Panc1 (cell line): ENCODE data around the gene BACE2. TPM values are rescaled to one million over a fixed set of nuclear protein-coding genes. Genes with fewer than 3 reads are reported as not detected.

Experiments used
- ATAC-seq: fragments of 200-7000 bp; cut with Tn5 transposase; 2 replicates; pipeline ENCODE4 v1.9.1; 2020; ENCODE audit warnings: mild to moderate bottlenecking, moderate library complexity
- BruUV-seq: library from RNA; stranded (reverse); fragments of 400-500 nt; replicated peaks from 2 replicates; lab custom pipeline; 2021; lab: Mats Ljungman, UMichigan
- CTCF ChIA-PET: fragments of 300-600 bp; sonication (Branson Sonifier 250); formaldehyde crosslinking; loops from one replicate; lab custom pipeline; 2022; ENCODE audit warnings: antibody characterized with exemption; lab: Charles Lee
- POLR2A ChIA-PET: fragments of 300-600 bp; sonication (Branson Sonifier 250); formaldehyde crosslinking; loops from one replicate; lab custom pipeline; 2022; ENCODE audit warnings: antibody characterized with exemption; lab: Charles Lee
- DNase-seq: peaks from one replicate; pipeline ENCODE4 v3.0.0-alpha.2; 2010; ENCODE audit warnings: low read depth, low spot score
- H3K27ac ChIP-seq: 2 replicates; pipeline ENCODE4 v1.5.1; 2011; ENCODE audit warnings: mild to moderate bottlenecking, low read length, inconsistent platforms
- H3K27me3 ChIP-seq: fragments of 200-500 bp; sonication (Bioruptor generic); 2 replicates; pipeline ENCODE4 v1.6.0; 2014; ENCODE audit warnings: low read length, inconsistent platforms; ENCODE audit not compliant: control insufficient read depth, insufficient read depth
- H3K36me3 ChIP-seq: fragments of 200-500 bp; sonication (Bioruptor generic); 2 replicates; pipeline ENCODE4 v1.5.1; 2014; ENCODE audit warnings: inconsistent platforms, mild to moderate bottlenecking, low read length, moderate library complexity; ENCODE audit not compliant: control insufficient read depth, insufficient read depth
- H3K4me1 ChIP-seq: 2 replicates; pipeline ENCODE4 v1.5.1; 2011; ENCODE audit warnings: inconsistent platforms, mild to moderate bottlenecking, low read length, moderate library complexity; ENCODE audit not compliant: control insufficient read depth, insufficient read depth
- H3K4me3 ChIP-seq, 2 experiments: 2 replicates each; pipeline ENCODE4 v1.5.1; 2011 to 2012; ENCODE audit warnings: low read depth in 2 of 2, low read length in 2 of 2, mild to moderate bottlenecking in 2 of 2, inconsistent platforms in 1 of 2, moderate library complexity in 1 of 2
- H3K9me3 ChIP-seq: fragments of 200-500 bp; sonication (Bioruptor generic); 2 replicates; pipeline ENCODE4 v1.5.1; 2014; ENCODE audit warnings: low read depth, mild to moderate bottlenecking, inconsistent platforms, low read length, moderate library complexity; ENCODE audit not compliant: control insufficient read depth, insufficient read depth
- POLR2AphosphoS5 ChIP-seq: IDR thresholded peaks from 2 replicates; pipeline ENCODE4 v1.6.1; 2012; ENCODE audit warnings: mild to moderate bottlenecking, low read depth, low read length, moderate library complexity
- SIN3A ChIP-seq: IDR thresholded peaks from 2 replicates; pipeline ENCODE4 v1.6.1; 2012; ENCODE audit warnings: low read depth, mild to moderate bottlenecking, low read length, moderate library complexity, borderline replicate concordance; ENCODE audit not compliant: insufficient read depth
- TCF7L2 ChIP-seq: IDR thresholded peaks from 2 replicates; pipeline ENCODE4 v1.6.1; 2011; ENCODE audit warnings: mild to moderate bottlenecking, low read depth, low read length, inconsistent platforms
- in situ Hi-C: cut with HindIII; loops from 2 replicates; pipeline ENCODE4 v1.10.0; 2016; ENCODE audit warnings: low sequenced_read_pairs, low pct_unique_long_range_greater_than_20kb
- intact Hi-C: fragments of 100-400 bp; cut with micrococcal nuclease; formaldehyde crosslinking; loops from one replicate; pipeline ENCODE4 v1.10.0; 2022; ENCODE audit not compliant: unreplicated experiment
- total RNA-seq: library from RNA; stranded (reverse); gene quantifications from one replicate; pipeline ENCODE4 v1.2.1, GENCODE V29; 2021; ENCODE audit not compliant: unreplicated experiment
- TF ChIP-seq, protein P1 (sequence below): fragments of 450-650 bp; IDR thresholded peaks from 2 replicates; pipeline ENCODE4 v1.5.1; 2017; ENCODE audit warnings: mild to moderate bottlenecking
- TF ChIP-seq, protein P2 (sequence below), 2 experiments: IDR thresholded peaks; 2 replicates each; pipeline ENCODE4 v1.6.1; 2011 to 2012; ENCODE audit warnings: low read depth in 2 of 2, control low read depth in 1 of 2, low read length in 1 of 2, mild to moderate bottlenecking in 1 of 2, moderate library complexity in 1 of 2; ENCODE audit not compliant: insufficient read depth in 1 of 2

The BACE2 gene
- total RNA-seq, 1 experiment from 2014 or later = 16.3 TPM

DNA sequence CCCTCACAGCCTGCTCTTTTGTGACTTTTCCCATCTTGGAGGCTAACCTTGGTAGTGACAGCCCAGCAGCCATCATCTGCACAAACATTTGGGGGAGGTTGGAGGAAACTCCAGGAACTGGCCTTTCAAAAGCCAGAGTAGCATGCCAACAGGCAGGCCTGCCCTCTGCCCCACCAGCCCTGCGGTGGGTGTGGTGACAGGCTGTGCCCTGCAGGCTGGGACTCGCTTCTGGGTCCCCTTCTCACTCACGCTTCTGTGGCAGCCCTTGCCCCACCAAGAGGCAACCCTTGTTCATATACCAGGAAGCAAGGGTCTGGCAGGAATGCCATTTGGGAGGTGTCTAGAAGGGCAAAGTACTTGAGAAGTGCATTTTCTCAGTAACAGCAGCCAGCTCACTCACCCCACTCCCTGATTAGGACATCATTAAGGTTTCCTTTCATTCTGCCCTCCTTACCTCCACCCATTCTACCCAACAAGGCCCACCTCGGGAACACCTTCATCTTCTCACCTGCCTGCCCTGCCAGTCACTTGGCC lies 127.8 kb downstream of the BACE2 start:
- DNase-seq = no peak
- Histone ChIP-seq H3K27ac (no peak overlapping the region), H3K36me3 (no peaks in the 10 kb centered on the region), H3K4me1 (no peaks in the 10 kb centered on the region), H3K27me3 (0 out of 2 replicates have a peak, but pooled peaks cover 2% of the 10 kb centered on the region), H3K4me3 (no peak overlapping the region), H3K9me3 (no peaks in the 10 kb centered on the region)
- POLR2A ChIA-PET = no interaction called here
- ATAC-seq = no peak
- BruUV-seq = no TSS peak
- TF ChIP-seq SIN3A (no peak), TCF7L2 (no peak), POLR2AphosphoS5 (no peak)
- TF ChIP-seq, protein P1, sequence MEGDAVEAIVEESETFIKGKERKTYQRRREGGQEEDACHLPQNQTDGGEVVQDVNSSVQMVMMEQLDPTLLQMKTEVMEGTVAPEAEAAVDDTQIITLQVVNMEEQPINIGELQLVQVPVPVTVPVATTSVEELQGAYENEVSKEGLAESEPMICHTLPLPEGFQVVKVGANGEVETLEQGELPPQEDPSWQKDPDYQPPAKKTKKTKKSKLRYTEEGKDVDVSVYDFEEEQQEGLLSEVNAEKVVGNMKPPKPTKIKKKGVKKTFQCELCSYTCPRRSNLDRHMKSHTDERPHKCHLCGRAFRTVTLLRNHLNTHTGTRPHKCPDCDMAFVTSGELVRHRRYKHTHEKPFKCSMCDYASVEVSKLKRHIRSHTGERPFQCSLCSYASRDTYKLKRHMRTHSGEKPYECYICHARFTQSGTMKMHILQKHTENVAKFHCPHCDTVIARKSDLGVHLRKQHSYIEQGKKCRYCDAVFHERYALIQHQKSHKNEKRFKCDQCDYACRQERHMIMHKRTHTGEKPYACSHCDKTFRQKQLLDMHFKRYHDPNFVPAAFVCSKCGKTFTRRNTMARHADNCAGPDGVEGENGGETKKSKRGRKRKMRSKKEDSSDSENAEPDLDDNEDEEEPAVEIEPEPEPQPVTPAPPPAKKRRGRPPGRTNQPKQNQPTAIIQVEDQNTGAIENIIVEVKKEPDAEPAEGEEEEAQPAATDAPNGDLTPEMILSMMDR = no peak
- TF ChIP-seq, protein P2, sequence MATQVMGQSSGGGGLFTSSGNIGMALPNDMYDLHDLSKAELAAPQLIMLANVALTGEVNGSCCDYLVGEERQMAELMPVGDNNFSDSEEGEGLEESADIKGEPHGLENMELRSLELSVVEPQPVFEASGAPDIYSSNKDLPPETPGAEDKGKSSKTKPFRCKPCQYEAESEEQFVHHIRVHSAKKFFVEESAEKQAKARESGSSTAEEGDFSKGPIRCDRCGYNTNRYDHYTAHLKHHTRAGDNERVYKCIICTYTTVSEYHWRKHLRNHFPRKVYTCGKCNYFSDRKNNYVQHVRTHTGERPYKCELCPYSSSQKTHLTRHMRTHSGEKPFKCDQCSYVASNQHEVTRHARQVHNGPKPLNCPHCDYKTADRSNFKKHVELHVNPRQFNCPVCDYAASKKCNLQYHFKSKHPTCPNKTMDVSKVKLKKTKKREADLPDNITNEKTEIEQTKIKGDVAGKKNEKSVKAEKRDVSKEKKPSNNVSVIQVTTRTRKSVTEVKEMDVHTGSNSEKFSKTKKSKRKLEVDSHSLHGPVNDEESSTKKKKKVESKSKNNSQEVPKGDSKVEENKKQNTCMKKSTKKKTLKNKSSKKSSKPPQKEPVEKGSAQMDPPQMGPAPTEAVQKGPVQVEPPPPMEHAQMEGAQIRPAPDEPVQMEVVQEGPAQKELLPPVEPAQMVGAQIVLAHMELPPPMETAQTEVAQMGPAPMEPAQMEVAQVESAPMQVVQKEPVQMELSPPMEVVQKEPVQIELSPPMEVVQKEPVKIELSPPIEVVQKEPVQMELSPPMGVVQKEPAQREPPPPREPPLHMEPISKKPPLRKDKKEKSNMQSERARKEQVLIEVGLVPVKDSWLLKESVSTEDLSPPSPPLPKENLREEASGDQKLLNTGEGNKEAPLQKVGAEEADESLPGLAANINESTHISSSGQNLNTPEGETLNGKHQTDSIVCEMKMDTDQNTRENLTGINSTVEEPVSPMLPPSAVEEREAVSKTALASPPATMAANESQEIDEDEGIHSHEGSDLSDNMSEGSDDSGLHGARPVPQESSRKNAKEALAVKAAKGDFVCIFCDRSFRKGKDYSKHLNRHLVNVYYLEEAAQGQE (IDR thresholded peaks at IDR 0.05; ENCODE audit: insufficient read depth in 1 of 2, low read depth in 2 of 2, low read length in 1 of 2) = no peak
- in situ Hi-C loops = no loop called here
- CTCF ChIA-PET = no interaction called here
- intact Hi-C loops = no loop called here

DNA sequence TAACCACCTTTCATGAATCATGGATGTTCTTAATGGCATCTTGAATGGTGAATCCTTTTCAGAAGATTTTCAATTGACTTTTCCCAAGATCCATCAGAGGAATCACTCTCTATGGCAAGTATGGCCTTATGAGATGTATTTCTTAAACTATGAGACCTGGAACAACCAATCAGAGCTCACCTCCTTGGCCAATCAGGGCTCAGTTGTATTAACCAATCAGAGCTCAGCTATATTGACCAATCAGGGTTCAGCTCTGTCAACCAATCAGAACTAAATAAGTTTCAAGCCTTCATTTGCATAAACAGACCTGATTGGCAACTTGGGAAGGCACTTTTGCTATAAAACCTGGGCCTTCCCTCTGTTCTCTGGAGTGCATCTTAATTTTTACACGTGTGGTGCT lies 135.0 kb downstream of the BACE2 start:
- ChIA-PET POLR2A (interaction anchor here (0.7 kb wide), 1 partner anchor 239 kb away, joined by 3 read pairs; no protein-coding TSS in a partner anchor), CTCF (interaction anchor here (0.6 kb wide), 1 partner anchor 67 kb away, joined by 5 read pairs; no protein-coding TSS in a partner anchor)
- DNase-seq = no peak
- no peak overlapping the region for H3K27ac ChIP-seq
- H3K4me1 ChIP-seq = no peaks in the 10 kb centered on the region
- no peaks in the 10 kb centered on the region for H3K36me3 ChIP-seq
- in situ Hi-C loops (no loop called here), intact Hi-C loops (no loop called here)
- peaks cover under 1% of the 10 kb centered on the region for H3K27me3 ChIP-seq
- TF ChIP-seq, protein P1 = no peak
- no peaks in the 10 kb centered on the region for H3K9me3 ChIP-seq
- no peak overlapping the region for H3K4me3 ChIP-seq
- no peak for ATAC-seq
- BruUV-seq = no TSS peak
